ENCODE results near the gene UPK2.

Gene UPK2

GRCh38 chr11:118923721-118924587 is 32.1 kb upstream of the UPK2 start:
- H3K4me3 ChIP-seq (ENCODE audit: control insufficient read depth, low read depth, low read length), result peak overlapping the region; percentile 97
- no peak for TF ChIP-seq CTCF (conservative IDR thresholded peaks at IDR 0.05; ENCODE audit: control insufficient read depth, insufficient read depth, low read depth, low read length)
- DNase-seq (ENCODE audit: low read depth), result no peak

- peak; percentile 28 for DNase-seq (ENCODE audit: low read depth)
- peak overlapping the region; percentile 97 for H3K4me3 ChIP-seq (ENCODE audit: control insufficient read depth, low read depth, low read length)
- no peak for TF ChIP-seq CTCF (conservative IDR thresholded peaks at IDR 0.05; ENCODE audit: control insufficient read depth, insufficient read depth, low read depth, low read length)
These were observed 31.2 kb upstream of the UPK2 start for GRCh38 chr11:118924591-118925585.

- no peak for TF ChIP-seq CTCF (conservative IDR thresholded peaks at IDR 0.05; ENCODE audit: control insufficient read depth, insufficient read depth, low read depth, low read length)
- peak overlapping the region; percentile 14 for H3K4me3 ChIP-seq (ENCODE audit: control insufficient read depth, low read depth, low read length)
- no peak for DNase-seq (ENCODE audit: low read depth)
These were observed 28.5 kb upstream of the UPK2 start for GRCh38 chr11:118927554-118928100.

- peak overlapping the region; percentile 70 for H3K4me3 ChIP-seq (ENCODE audit: control insufficient read depth, low read depth, low read length)
- peak; percentile 95 for DNase-seq (ENCODE audit: low read depth)
- peak; percentile 94 for TF ChIP-seq CTCF (conservative IDR thresholded peaks at IDR 0.05; ENCODE audit: control insufficient read depth, insufficient read depth, low read depth, low read length)
These were observed 27.8 kb upstream of the UPK2 start for GRCh38 chr11:118928101-118928869.

GRCh38 chr11:118928870-118929500 is 27.1 kb upstream of the UPK2 start:
- H3K4me3 ChIP-seq (ENCODE audit: control insufficient read depth, low read depth, low read length), result peak overlapping the region; percentile 70
- DNase-seq (ENCODE audit: low read depth), result peak; percentile 47
- TF ChIP-seq CTCF (conservative IDR thresholded peaks at IDR 0.05; ENCODE audit: control insufficient read depth, insufficient read depth, low read depth, low read length), result no peak

Measured in fibroblast of mammary gland (primary cell).